Endothelial cell of umbilical vein (primary cell): ENCODE data around the gene EPO. TPM values are rescaled to one million over a fixed set of nuclear protein-coding genes. Genes with fewer than 3 reads are reported as not detected.

ENCODE experiments used
- BruUV-seq: library from RNA; stranded (reverse); fragments of 400-500 nt; replicated peaks from 2 replicates; lab custom pipeline; 2021; lab: Mats Ljungman, UMichigan
- CTCF ChIA-PET: fragments of 300-600, 350-600 bp; sonication (Branson Sonifier 250); formaldehyde crosslinking; loops from one replicate; lab custom pipeline; 2021; ENCODE audit warnings: antibody characterized with exemption, inconsistent platforms; lab: Charles Lee
- POLR2A ChIA-PET: fragments of 300-600, 350-600 bp; sonication (Branson Sonifier 250); formaldehyde crosslinking; loops from one replicate; lab custom pipeline; 2021; ENCODE audit warnings: antibody characterized with exemption, inconsistent platforms; lab: Charles Lee
- DNase-seq: peaks from one replicate; pipeline ENCODE4 v3.0.0-alpha.2; 2011; ENCODE audit warnings: low read depth, low spot score
- FAIRE-seq: peaks from 2 replicates; lab custom pipeline; 2011; peaks lifted over from hg19 to GRCh38; lab: Jason Lieb, UNC
- H2AFZ ChIP-seq: 2 replicates; pipeline ENCODE4 v1.6.0; 2012; ENCODE audit warnings: low read depth, low read length, control low read depth, inconsistent platforms
- H3K27ac ChIP-seq: 2 replicates; pipeline ENCODE4 v1.5.1; 2011; ENCODE audit warnings: low read depth, mild to moderate bottlenecking, control low read depth, low read length, moderate library complexity; ENCODE audit not compliant: insufficient read depth
- H3K27me3 ChIP-seq, 2 experiments: 2 replicates each; pipeline versions ENCODE4 v1.6.0 to v1.6.1; 2011; ENCODE audit warnings: low read length in 2 of 2, mixed read lengths in 1 of 2; ENCODE audit not compliant: control insufficient read depth in 2 of 2, insufficient read depth in 2 of 2
- H3K36me3 ChIP-seq, 2 experiments: 2 replicates in 1 of 2; 3 replicates in 1 of 2; pipeline ENCODE4 v1.5.1; 2011; ENCODE audit warnings: low read length in 2 of 2, mild to moderate bottlenecking in 1 of 2, moderate library complexity in 1 of 2; ENCODE audit not compliant: control insufficient read depth in 2 of 2, insufficient read depth in 2 of 2; ENCODE audit errors: extremely low read depth in 1 of 2
- H3K4me1 ChIP-seq: 3 replicates; pipeline ENCODE4 v1.5.1; 2011; ENCODE audit warnings: mild to moderate bottlenecking, low read length; ENCODE audit not compliant: control insufficient read depth, insufficient read depth; ENCODE audit errors: extremely low read depth
- H3K4me2 ChIP-seq: 2 replicates; pipeline ENCODE4 v1.6.1; 2011; ENCODE audit warnings: low read length, control low read depth, mixed read lengths; ENCODE audit not compliant: insufficient read depth
- H3K4me3 ChIP-seq, 3 experiments: fragments of 200-600 bp in 1 of 3; sonication (generic), shearing (Covaris generic) in 1 of 3; replicated peaks in 1 of 3; 2 replicates each; pipeline ENCODE4 v1.5.1; 2011 to 2016; ENCODE audit warnings: control low read depth in 3 of 3, low read length in 3 of 3, mild to moderate bottlenecking in 2 of 3, inconsistent platforms in 1 of 3, low read depth in 1 of 3, moderate library complexity in 1 of 3; ENCODE audit not compliant: insufficient read depth in 1 of 3
- H3K79me2 ChIP-seq: 2 replicates; pipeline ENCODE4 v1.6.0; 2012; ENCODE audit warnings: low read length, inconsistent platforms; ENCODE audit not compliant: control insufficient read depth, insufficient read depth
- H3K9ac ChIP-seq: replicated peaks from 2 replicates; pipeline ENCODE3; 2011; ENCODE audit warnings: low read length, control low read depth; ENCODE audit not compliant: insufficient read depth; ENCODE audit errors: extremely low read depth
- H3K9me1 ChIP-seq: replicated peaks from 3 replicates; pipeline ENCODE4 v1.6.0; 2011; ENCODE audit warnings: mild to moderate bottlenecking, low read length; ENCODE audit not compliant: control insufficient read depth, insufficient read depth; ENCODE audit errors: extremely low read depth
- H3K9me3 ChIP-seq: replicated peaks from 2 replicates; pipeline ENCODE4 v1.5.1; 2012; ENCODE audit warnings: low read length, inconsistent platforms; ENCODE audit not compliant: control insufficient read depth, insufficient read depth
- H4K20me1 ChIP-seq: replicated peaks from 2 replicates; pipeline ENCODE3; 2011; ENCODE audit warnings: mild to moderate bottlenecking, low read length; ENCODE audit not compliant: control insufficient read depth, insufficient read depth; ENCODE audit errors: extremely low read depth
- EZH2 ChIP-seq: IDR thresholded peaks from 2 replicates; pipeline ENCODE4 v1.6.1; 2012; ENCODE audit warnings: borderline replicate concordance, low read depth, mild to moderate bottlenecking, moderate library complexity, low read length, inconsistent platforms; ENCODE audit not compliant: severe bottlenecking
- FOS ChIP-seq: IDR thresholded peaks from 2 replicates; pipeline ENCODE4 v1.6.1; 2011; ENCODE audit warnings: mild to moderate bottlenecking, low read length, moderate library complexity, borderline replicate concordance; ENCODE audit not compliant: insufficient read depth
- GATA2 ChIP-seq: IDR thresholded peaks from 2 replicates; pipeline ENCODE4 v1.7.0; 2011; ENCODE audit warnings: low read depth, mild to moderate bottlenecking, moderate library complexity, mixed read lengths, low read length; ENCODE audit not compliant: insufficient read length, insufficient read depth
- JUN ChIP-seq: IDR thresholded peaks from 2 replicates; pipeline ENCODE4 v1.6.1; 2011; ENCODE audit warnings: borderline replicate concordance, low read depth; ENCODE audit not compliant: insufficient read length, insufficient read depth
- MYC ChIP-seq: IDR thresholded peaks from one replicate; pipeline ENCODE4 v1.6.1; 2011; ENCODE audit warnings: mild to moderate bottlenecking, low read depth, low read length
- POLR2A ChIP-seq: IDR thresholded peaks from 2 replicates; pipeline ENCODE4 v1.6.1; 2012; ENCODE audit warnings: low read depth, mild to moderate bottlenecking, control low read depth, low read length
- POLR2AphosphoS5 ChIP-seq: IDR thresholded peaks from 2 replicates; pipeline ENCODE4 v1.6.1; 2012; ENCODE audit warnings: low read depth, mild to moderate bottlenecking, control low read depth, low read length, moderate library complexity; ENCODE audit not compliant: insufficient read depth
- dilution Hi-C: fragments of 300-500 bp; cut with MboI; formaldehyde crosslinking; loops from one replicate; pipeline ENCODE4 v1.15.0; 2019; ENCODE audit warnings: low sequenced_read_pairs; ENCODE audit not compliant: extremely low pct_ligation_motif_present
- intact Hi-C: fragments of 100-400 bp; cut with micrococcal nuclease; formaldehyde crosslinking; loops from one replicate; pipeline ENCODE4 v1.10.0; 2022
- polyA plus RNA-seq, 4 experiments: library from polyadenylated mRNA; depleted of rRNA in 3 of 4; stranded (reverse) in 3 of 4; unstranded in 1 of 4; fragments of >200 nt; gene quantifications; 2 replicates each; pipeline versions ENCODE4 v1.2.1 to v1.2.3, GENCODE V29; 2011 to 2012; ENCODE audit warnings: missing spikeins in 1 of 4
- total RNA-seq: library from RNA; stranded (reverse); gene quantifications from 2 replicates; pipeline ENCODE4 v1.2.3, GENCODE V29; 2021
- TF ChIP-seq, protein P1 (sequence below), 2 donors: IDR thresholded peaks; 1 replicate in 1 of 2; 2 replicates in 1 of 2; pipeline ENCODE4 v1.5.1; 2011; ENCODE audit warnings: low read length in 2 of 2, mild to moderate bottlenecking in 2 of 2, moderate library complexity in 2 of 2, control low read depth in 1 of 2, inconsistent platforms in 1 of 2, low read depth in 1 of 2; ENCODE audit not compliant: insufficient read depth in 1 of 2; ENCODE audit errors: extremely low read depth in 1 of 2
- TF ChIP-seq, protein P2 (sequence below): IDR thresholded peaks from 2 replicates; pipeline ENCODE4 v1.6.1; 2011; ENCODE audit not compliant: insufficient read depth, insufficient read length

The EPO gene
- total and polyA plus RNA-seq, 2 donors (not counting 3 experiments of a cell fraction or from before 2014, with no cell fraction given), result not detected

DNA sequence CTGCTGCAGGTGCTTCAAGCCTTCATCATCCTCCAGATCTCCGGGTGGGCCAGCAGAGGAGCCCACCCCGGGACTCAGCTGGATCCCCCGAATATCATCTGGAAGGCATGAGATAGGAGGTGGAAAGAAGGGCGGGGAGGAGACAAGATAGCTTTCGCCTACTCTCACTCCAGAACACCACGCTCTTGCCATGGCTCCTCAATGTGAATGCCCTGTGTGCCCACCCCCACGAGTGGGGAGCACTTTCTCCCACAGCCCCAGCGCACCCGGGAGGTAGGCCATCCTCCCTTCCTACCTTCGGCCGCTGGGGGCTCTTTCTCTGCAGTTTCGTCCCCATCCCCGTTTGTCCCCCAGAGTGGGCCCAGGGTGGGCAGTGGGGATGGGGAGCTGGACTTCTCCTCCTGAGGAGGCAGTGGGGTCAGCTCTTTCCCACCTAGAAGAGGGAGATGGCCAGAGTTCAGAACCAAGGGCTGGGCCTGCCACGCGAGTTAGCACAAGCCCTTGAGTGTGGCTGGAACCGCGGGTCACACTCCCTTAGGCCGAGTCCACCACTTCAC lies 35.1 kb upstream of the EPO start:
- TF ChIP-seq EZH2 (no peak), POLR2AphosphoS5 (no peak), GATA2 (no peak), POLR2A (no peak), MYC (no peak), FOS (no peak), JUN (no peak)
- TF ChIP-seq, protein P1, sequence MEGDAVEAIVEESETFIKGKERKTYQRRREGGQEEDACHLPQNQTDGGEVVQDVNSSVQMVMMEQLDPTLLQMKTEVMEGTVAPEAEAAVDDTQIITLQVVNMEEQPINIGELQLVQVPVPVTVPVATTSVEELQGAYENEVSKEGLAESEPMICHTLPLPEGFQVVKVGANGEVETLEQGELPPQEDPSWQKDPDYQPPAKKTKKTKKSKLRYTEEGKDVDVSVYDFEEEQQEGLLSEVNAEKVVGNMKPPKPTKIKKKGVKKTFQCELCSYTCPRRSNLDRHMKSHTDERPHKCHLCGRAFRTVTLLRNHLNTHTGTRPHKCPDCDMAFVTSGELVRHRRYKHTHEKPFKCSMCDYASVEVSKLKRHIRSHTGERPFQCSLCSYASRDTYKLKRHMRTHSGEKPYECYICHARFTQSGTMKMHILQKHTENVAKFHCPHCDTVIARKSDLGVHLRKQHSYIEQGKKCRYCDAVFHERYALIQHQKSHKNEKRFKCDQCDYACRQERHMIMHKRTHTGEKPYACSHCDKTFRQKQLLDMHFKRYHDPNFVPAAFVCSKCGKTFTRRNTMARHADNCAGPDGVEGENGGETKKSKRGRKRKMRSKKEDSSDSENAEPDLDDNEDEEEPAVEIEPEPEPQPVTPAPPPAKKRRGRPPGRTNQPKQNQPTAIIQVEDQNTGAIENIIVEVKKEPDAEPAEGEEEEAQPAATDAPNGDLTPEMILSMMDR (IDR thresholded peaks at IDR 0.05; ENCODE audit: extremely low read depth in 1 of 2, insufficient read depth in 1 of 2, low read depth in 1 of 2, low read length in 2 of 2), result no peak
- TF ChIP-seq, protein P2, sequence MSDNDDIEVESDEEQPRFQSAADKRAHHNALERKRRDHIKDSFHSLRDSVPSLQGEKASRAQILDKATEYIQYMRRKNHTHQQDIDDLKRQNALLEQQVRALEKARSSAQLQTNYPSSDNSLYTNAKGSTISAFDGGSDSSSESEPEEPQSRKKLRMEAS, result no peak
- no peak overlapping the region for H2AFZ ChIP-seq
- no peak for FAIRE-seq
- dilution Hi-C loops (no loop called here), intact Hi-C loops (no loop called here)
- no peak overlapping the region for H3K9ac ChIP-seq
- CTCF ChIA-PET, result interaction anchor here (0.9 to 7.0 kb wide), 3 partner anchors 6 to 20 kb away, joined by 3 to 60 read pairs (median 4); partner anchors contain the start of gene POP7
- H3K27me3 ChIP-seq, result no peaks in the 10 kb centered on the region
- POLR2A ChIA-PET, result no interaction called here
- no peak overlapping the region for H3K27ac ChIP-seq
- peaks cover 16% of the 10 kb centered on the region for H3K79me2 ChIP-seq
- H3K4me2 ChIP-seq, result no peak overlapping the region
- no peaks in the 10 kb centered on the region for H4K20me1 ChIP-seq
- peaks cover 9 to 74% of the 10 kb centered on the region in 2 experiments for H3K36me3 ChIP-seq
- H3K4me1 ChIP-seq, result no peaks in the 10 kb centered on the region
- H3K4me3 ChIP-seq, result no peak overlapping the region
- no TSS peak for BruUV-seq
- H3K9me3 ChIP-seq, result no peaks in the 10 kb centered on the region
- no peak for DNase-seq
- no peaks in the 10 kb centered on the region for H3K9me1 ChIP-seq
